RWPE1 (cell line): ENCODE results near the gene CHAD.

Experiments used
- CTCF ChIA-PET: fragments of 350-600 bp; sonication (Branson Sonifier 250); formaldehyde crosslinking; extraction: SDS; loops from one replicate; lab custom pipeline; 2021; lab: Yijun Ruan, JAX
- POLR2A ChIA-PET: fragments of 400-600 bp; formaldehyde crosslinking; extraction: SDS; loops from one replicate; lab custom pipeline; 2020; ENCODE audit warnings: antibody characterized with exemption; ENCODE audit not compliant: low non-redundant PET; lab: Yijun Ruan, JAX
- DNase-seq: peaks from one replicate; pipeline ENCODE4 v3.0.0; 2012; ENCODE audit warnings: low spot score
- H3K27ac ChIP-seq: fragments of 450-650 bp; 2 replicates; pipeline ENCODE4 v1.5.1; 2017
- TF ChIP-seq, protein P1 (sequence below): fragments of 450-650 bp; conservative IDR thresholded peaks from 2 replicates; pipeline ENCODE4 v1.5.1; 2017; ENCODE audit warnings: low read depth, mild to moderate bottlenecking

The CHAD gene

DNA sequence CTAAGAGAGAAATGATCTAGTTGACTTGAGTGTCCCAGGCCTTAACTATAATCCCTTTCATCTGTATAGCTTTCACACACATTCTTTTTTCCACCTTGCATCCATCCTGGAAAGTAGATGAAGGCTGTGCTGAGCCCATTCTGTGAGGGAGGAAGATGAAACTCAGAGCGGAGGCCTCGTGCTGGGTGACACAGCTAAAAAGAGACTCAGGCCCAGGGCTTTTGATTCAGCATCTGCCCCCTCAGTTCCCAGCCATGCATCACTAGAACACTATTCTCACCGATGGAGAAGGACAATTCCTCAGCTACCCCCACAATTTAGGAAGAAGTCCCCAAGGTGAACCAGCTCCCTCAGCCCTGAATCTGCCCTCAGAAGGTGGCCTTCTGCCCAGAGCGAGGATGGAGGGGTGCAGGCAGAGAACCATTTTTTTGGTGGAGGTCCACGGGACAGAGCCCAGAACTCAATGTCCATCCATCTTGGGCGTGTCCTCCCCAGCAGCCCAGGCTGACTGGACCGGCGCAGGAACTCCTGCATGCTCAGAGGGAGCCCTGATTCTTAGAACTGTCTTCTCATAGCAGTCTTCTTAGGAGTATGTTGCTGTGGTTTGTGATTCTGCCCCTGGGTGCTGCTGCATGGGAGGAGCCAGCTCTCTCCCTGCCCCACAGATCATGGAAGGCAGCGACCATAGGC, 33.8 kb upstream of the CHAD start:
- H3K27ac ChIP-seq, result no peak overlapping the region
- CTCF ChIA-PET, result interaction anchor here (0.7 to 1.3 kb wide), 5 partner anchors 7 to 351 kb away, joined by 3 to 6 read pairs (median 3); no protein-coding TSS in a partner anchor
- no peak for DNase-seq
- TF ChIP-seq, protein P1, sequence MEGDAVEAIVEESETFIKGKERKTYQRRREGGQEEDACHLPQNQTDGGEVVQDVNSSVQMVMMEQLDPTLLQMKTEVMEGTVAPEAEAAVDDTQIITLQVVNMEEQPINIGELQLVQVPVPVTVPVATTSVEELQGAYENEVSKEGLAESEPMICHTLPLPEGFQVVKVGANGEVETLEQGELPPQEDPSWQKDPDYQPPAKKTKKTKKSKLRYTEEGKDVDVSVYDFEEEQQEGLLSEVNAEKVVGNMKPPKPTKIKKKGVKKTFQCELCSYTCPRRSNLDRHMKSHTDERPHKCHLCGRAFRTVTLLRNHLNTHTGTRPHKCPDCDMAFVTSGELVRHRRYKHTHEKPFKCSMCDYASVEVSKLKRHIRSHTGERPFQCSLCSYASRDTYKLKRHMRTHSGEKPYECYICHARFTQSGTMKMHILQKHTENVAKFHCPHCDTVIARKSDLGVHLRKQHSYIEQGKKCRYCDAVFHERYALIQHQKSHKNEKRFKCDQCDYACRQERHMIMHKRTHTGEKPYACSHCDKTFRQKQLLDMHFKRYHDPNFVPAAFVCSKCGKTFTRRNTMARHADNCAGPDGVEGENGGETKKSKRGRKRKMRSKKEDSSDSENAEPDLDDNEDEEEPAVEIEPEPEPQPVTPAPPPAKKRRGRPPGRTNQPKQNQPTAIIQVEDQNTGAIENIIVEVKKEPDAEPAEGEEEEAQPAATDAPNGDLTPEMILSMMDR, result no peak
- POLR2A ChIA-PET, result interaction anchor here (1.1 kb wide), 1 partner anchor 30 kb away, joined by 3 read pairs; the partner anchor contains the start of gene EPN3

- TF ChIP-seq, protein P1, result peak; percentile 54
- POLR2A ChIA-PET, result interaction anchor here (1.1 kb wide), 1 partner anchor 32 kb away, joined by 3 read pairs; the partner anchor contains the start of gene EPN3
- CTCF ChIA-PET, result interaction anchor here (0.7 to 1.9 kb wide), 9 partner anchors 9 to 301 kb away, joined by 3 to 7 read pairs (median 3); no protein-coding TSS in a partner anchor
- no peak for DNase-seq
- no peak overlapping the region for H3K27ac ChIP-seq
Measured at GRCh38 chr17:50501054-50501453, 32.4 kb upstream of the CHAD start.

DNA sequence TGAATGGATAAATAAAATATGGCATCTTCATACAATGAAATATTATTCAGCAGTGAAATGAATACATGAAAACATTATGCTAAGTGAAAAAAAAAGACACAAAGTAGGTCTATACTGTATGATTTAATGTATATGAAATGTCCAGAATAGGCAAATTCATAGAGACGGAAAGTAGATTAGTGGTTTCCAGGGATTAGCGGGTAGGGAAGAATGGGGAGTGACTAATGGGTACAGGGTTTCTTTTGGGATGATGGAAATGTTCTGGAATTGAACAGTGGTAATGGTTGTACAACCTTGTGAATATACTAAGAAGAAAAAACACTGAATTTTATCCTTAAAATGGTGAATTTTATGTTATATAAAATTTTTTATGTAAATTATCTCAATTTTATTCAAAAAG, 31.0 kb upstream of the CHAD start:
- POLR2A ChIA-PET, result no interaction called here
- no peak for DNase-seq
- CTCF ChIA-PET, result no interaction called here
- TF ChIP-seq, protein P1, result no peak
- no peak overlapping the region for H3K27ac ChIP-seq

DNA sequence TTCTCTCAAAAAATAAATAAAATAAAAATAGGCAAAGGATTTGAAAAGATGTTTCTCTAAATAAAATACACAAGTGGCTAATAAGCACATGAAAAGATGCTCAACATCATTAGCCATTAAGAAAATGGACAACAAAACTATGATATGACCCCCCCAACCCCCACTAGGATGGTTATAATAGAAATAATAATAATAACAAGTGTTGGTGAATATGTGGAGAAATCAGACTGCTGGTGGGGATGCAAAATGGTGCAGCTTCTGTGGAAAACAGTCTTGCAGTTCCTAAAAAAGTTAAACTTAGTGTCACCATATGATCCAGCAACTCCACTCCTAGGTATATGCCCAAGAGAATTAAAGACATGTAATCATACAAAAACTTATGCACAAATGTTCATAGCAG, 30.6 kb upstream of the CHAD start:
- DNase-seq, result no peak
- H3K27ac ChIP-seq, result no peak overlapping the region
- POLR2A ChIA-PET, result no interaction called here
- TF ChIP-seq, protein P1, result no peak
- CTCF ChIA-PET, result no interaction called here

DNA sequence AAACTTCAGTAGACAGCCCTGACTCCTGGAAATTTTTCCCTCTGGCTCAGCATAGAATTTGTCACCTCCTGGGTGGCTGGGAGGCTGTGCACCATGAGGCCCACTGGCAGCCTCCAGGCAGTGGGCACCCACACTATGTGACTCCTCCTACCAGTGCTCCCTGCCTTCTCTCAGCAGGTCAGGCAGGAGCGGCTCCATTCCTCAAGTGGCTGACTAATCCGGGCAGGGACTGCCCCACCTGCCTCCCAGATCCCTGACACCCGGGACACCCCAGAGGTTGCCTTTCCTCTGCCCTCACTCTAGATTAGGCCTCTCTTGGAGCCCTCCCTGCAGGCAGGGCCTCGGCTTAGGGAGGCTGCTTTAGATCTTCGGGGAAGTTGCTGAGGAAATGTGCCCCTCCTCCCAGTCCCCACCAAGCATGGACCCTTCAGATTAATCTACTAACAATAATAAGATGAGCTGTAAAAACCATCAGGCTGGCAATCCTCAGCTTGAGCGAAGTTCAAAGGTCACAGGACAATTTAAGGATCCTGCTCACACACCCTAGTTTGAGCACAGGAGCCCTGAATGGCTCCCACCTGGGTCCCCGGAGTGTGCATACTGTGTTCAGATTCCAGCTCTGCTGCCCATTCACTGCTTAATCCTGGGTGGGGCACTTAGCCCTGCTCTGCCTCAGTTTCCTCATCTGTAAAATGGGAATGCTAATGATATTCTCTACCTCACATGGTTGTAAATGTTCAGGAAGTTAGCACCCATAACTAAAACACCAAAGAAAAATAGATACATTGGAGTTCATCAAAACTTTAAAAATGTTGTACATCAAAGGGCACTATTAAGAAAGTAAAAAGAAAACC, 29.6 kb upstream of the CHAD start:
- TF ChIP-seq, protein P1, result no peak
- H3K27ac ChIP-seq, result peak overlapping the region; percentile 31
- ChIA-PET POLR2A (no interaction called here), CTCF (interaction anchor here (0.7 kb wide), 1 partner anchor 638 kb away, joined by 4 read pairs; no protein-coding TSS in a partner anchor)
- no peak for DNase-seq

DNA sequence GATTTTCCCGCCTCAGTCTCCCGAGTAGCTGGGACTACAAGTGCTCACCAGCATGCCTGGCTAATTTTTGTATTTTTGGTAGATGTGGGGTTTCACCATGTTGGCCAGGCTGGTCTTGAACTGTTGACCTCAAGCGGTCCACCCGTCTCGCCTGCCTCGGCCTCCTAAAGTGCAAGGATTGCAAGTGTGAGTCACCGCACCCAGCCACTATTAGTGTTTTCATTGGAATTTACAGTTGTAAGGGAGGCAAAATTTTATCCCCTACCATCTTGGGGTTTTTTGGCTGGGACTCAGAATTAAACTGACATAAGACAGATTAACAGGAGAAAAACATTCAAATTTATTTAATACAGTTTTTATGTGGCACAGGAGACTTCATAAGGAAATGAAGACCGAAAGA, 27.2 kb upstream of the CHAD start:
- TF ChIP-seq, protein P1, result no peak
- H3K27ac ChIP-seq, result no peak overlapping the region
- ChIA-PET CTCF (interaction anchor here (0.6 kb wide), 1 partner anchor 230 kb away, joined by 3 read pairs; no protein-coding TSS in a partner anchor), POLR2A (no interaction called here)
- no peak for DNase-seq
